Adrenal gland (tissue), 19 donors: ENCODE measurements around the gene OR1G1. TPM values are rescaled to one million over a fixed set of nuclear protein-coding genes. Genes with fewer than 3 reads are reported as not detected.
"Not testable (repeated sequence)": the region's sequence is repeated elsewhere in the genome, so short reads cannot be mapped to it uniquely, and the experiment has no call there.

Experiments
- DNase-seq, 7 donors: peaks; one replicate each; pipeline ENCODE4 v3.0.0-alpha.2; 2019 to 2020
- H3K27ac ChIP-seq, 5 donors: fragments of 200-600 bp; sonication (generic) in 4 of 5; 1 replicate in 3 of 5; 2 replicates in 2 of 5; pipeline versions ENCODE4 v1.5.1 to v1.8.0; 2016 to 2020; ENCODE audit warnings: mild to moderate bottlenecking in 1 of 5
- H3K27me3 ChIP-seq: fragments of 200-600 bp; 2 replicates; pipeline ENCODE4 v1.8.0; 2021
- H3K36me3 ChIP-seq, 2 donors: fragments of 200-600 bp; replicated peaks in 1 of 2; 1 replicate in 1 of 2; 2 replicates in 1 of 2; pipeline versions ENCODE4 v1.5.1 to v1.8.0; 2018 to 2022
- H3K4me1 ChIP-seq, 2 donors: fragments of 200-600 bp; replicated peaks in 1 of 2; 1 replicate in 1 of 2; 2 replicates in 1 of 2; pipeline versions ENCODE4 v1.5.1 to v1.8.0; 2018 to 2021
- H3K4me3 ChIP-seq, 4 donors: fragments of 200-600 bp; sonication (generic) in 3 of 4; one replicate each; pipeline ENCODE4 v1.5.1; 2016 to 2018
- H3K9me3 ChIP-seq, 3 donors: fragments of 200-600 bp; sonication (generic) in 1 of 3; replicated peaks in 1 of 3; 1 replicate in 2 of 3; 2 replicates in 1 of 3; pipeline versions ENCODE4 v1.5.1 to v1.8.0; 2016 to 2021
- CTCF ChIP-seq, 6 experiments: fragments of 450-650 bp in 4 of 6; fragments of 200-600 bp in 2 of 6; sonication (generic) in 1 of 6; IDR thresholded peaks; 1 replicate in 5 of 6; 2 replicates in 1 of 6; pipeline versions ENCODE4 v1.5.1 to v1.8.0; 2016 to 2021; ENCODE audit warnings: antibody characterized with exemption in 6 of 6, mild to moderate bottlenecking in 2 of 6, moderate library complexity in 1 of 6
- POLR2A ChIP-seq, 2 donors: fragments of 450-650 bp; IDR thresholded peaks; one replicate each; pipeline ENCODE4 v1.6.1; 2017; ENCODE audit warnings: antibody characterized with exemption in 2 of 2, mild to moderate bottlenecking in 2 of 2, moderate library complexity in 1 of 2
- WGBS, 4 donors: extraction: QIAGEN DNeasy Blood & Tissue Kit in 2 of 4; methylation state at CpG; one replicate each; pipeline versions ENCODE4 v1.1.5 to v1.1.7; 2013 to 2017; 5-methylcytosine and 5-hydroxymethylcytosine counted together
- intact Hi-C, 2 donors: fragments of 100-400 bp; cut with DNase I; formaldehyde crosslinking; loops; one replicate each; pipeline versions ENCODE4 v1.14.1 to v1.15.0; 2022 to 2023
- long read RNA-seq, 10 donors: library from polyadenylated mRNA in 3 of 10; unstranded in 2 of 10; stranded (forward) in 1 of 10; transcript quantifications; one replicate each; pipeline ENCODE4 v2.0.0 and lab custom pipeline, GENCODE V29; 2021 to 2026
- polyA plus RNA-seq, 3 donors: library from polyadenylated mRNA; stranded (reverse); fragments of 200-250 nt in 2 of 3; fragments of 350-450 nt in 1 of 3; fragmentation: Illumina TruSeq in 1 of 3; extraction: RNeasy Lipid Tissue Mini Kit (QIAGEN cat#74804) in 1 of 3; gene quantifications; one replicate each; pipeline ENCODE4 v1.2.3, GENCODE V29; 2013 to 2014
- total RNA-seq, 9 donors: library from RNA; depleted of rRNA in 4 of 9; stranded (reverse); fragments of >200 nt in 4 of 9; fragments of 120-200 nt in 1 of 9; fragmentation: NEBNext Ultra II Directional in 1 of 9; extraction: Animal tissue kit (Norgen Biotek cat#: 25700) in 1 of 9; gene quantifications; one replicate each; pipeline versions ENCODE4 v1.1.0 to v1.2.4, GENCODE V29; 2013 to 2023
- donor health status: healthy with polysubstance abuse.
- donor health status: Bipolar disorder and iron deficiency.
- donor health status: DM: yes; HTN: yes; CAD: no.
- donor health status: DM: no; HTN: no; CAD: no.
- donor health status: DM: no; HTN: no; CAD: no.
- donor health status: DM: yes; HTN: yes; CAD: no.

The OR1G1 gene
- total RNA-seq, result not detected
- not detected for polyA plus RNA-seq
- long read RNA-seq, donor 1, result 0 reads
- long read RNA-seq, donor 2, result 0 reads
- long read RNA-seq, donor 3, result 0 reads
- long read RNA-seq, donor 4, result 0 reads
- long read RNA-seq, donor 5, result 0 reads
- long read RNA-seq, donor 6, result 0 reads
- long read RNA-seq, donor 7, result 0 reads
- long read RNA-seq, donor 8, result 0 reads
- long read RNA-seq, donor 9, result 0 reads
- long read RNA-seq, donor 10, result 0 reads

- no peak within 1 kb of the TSS for H3K27ac ChIP-seq
- TF ChIP-seq CTCF (IDR thresholded peaks at IDR 0.05) (no peak), POLR2A (IDR thresholded peaks at IDR 0.05) (no peak)
- H3K4me3 ChIP-seq, result no peak within 1 kb of the TSS
- no peaks in the 10 kb centered on the region for H3K36me3 ChIP-seq
- H3K9me3 ChIP-seq, result no peaks in the 10 kb centered on the region
- H3K27me3 ChIP-seq, result peaks cover 11% of the 10 kb centered on the region
- intact Hi-C loops, result no loop called here
- 58 to 73% (median 73%) methylated on average over 2 of the region's 2 CpGs for WGBS, 4 donors
- no peaks in the 10 kb centered on the region for H3K4me1 ChIP-seq
- DNase-seq, result no peak
Observed at GRCh38 chr17:3127451-3127850, at the start of gene OR1G1. OR1G1 (minus strand) TSS chr17:3127551; CDS start chr17:3127551, 0 bp downstream.

- no peaks in the 10 kb centered on the region for H3K4me1 ChIP-seq
- no peak overlapping the region for H3K4me3 ChIP-seq
- intact Hi-C loops, result no loop called here
- TF ChIP-seq CTCF (IDR thresholded peaks at IDR 0.05) (no peak), POLR2A (IDR thresholded peaks at IDR 0.05) (no peak)
- no peak overlapping the region for H3K27ac ChIP-seq
- no peaks in the 10 kb centered on the region for H3K9me3 ChIP-seq
- H3K36me3 ChIP-seq, result no peaks in the 10 kb centered on the region
- WGBS, 4 donors, result 51 to 64% (median 54%) methylated on average over 5 of the region's 5 CpGs
- no peak for DNase-seq
- peaks cover 5% of the 10 kb centered on the region for H3K27me3 ChIP-seq
Observed at GRCh38 chr17:3167574-3167973, 40.2 kb upstream of the OR1G1 start.

- no peak for TF ChIP-seq CTCF (IDR thresholded peaks at IDR 0.05)
- Histone ChIP-seq H3K9me3 (peaks cover 0 to 6% (median 0%) of the 10 kb centered on the region in 3 donors), H3K36me3 (no peaks in the 10 kb centered on the region), H3K4me1 (no peaks in the 10 kb centered on the region), H3K4me3 (no peak overlapping the region), H3K27me3 (peaks cover 15% of the 10 kb centered on the region), H3K27ac (no peak overlapping the region)
- intact Hi-C loops, result no loop called here
- WGBS, 4 donors, result 63 to 73% (median 66%) methylated on average over 1 of the region's 1 CpG
- DNase-seq, result no peak
Observed at GRCh38 chr17:3157218-3157617, 29.9 kb upstream of the OR1G1 start.

GRCh38 chr17:3137494-3137893 lies 10.1 kb upstream of the OR1G1 start:
- H3K4me1 ChIP-seq, H3K36me3 ChIP-seq, H3K9me3 ChIP-seq, H3K27ac ChIP-seq, intact Hi-C loops, H3K27me3 ChIP-seq, DNase-seq, H3K4me3 ChIP-seq: not testable (repeated sequence)
- 71 to 89% (median 74%) methylated on average over 2 to 3 of the region's 3 CpGs for WGBS, 4 donors

GRCh38 chr17:3104322-3104721 lies 23.0 kb downstream of the OR1G1 start, which contains the start of gene OR1D2:
OR1D2 (minus strand) TSS chr17:3104422; CDS start chr17:3092996, 11,426 bp downstream.
- Histone ChIP-seq H3K27ac (no peak within 1 kb of the TSS), H3K4me3 (no peak within 1 kb of the TSS), H3K9me3 (no peaks in the 10 kb centered on the region), H3K4me1 (no peaks in the 10 kb centered on the region), H3K36me3 (no peaks in the 10 kb centered on the region), H3K27me3 (no peaks in the 10 kb centered on the region)
- no peak for DNase-seq
- 56 to 70% (median 63%) methylated on average over 2 to 3 of the region's 3 CpGs for WGBS, 4 donors
- no peak for TF ChIP-seq CTCF (IDR thresholded peaks at IDR 0.05)
- no peak for TF ChIP-seq POLR2A (IDR thresholded peaks at IDR 0.05)
- intact Hi-C loops, result no loop called here
